GM20000 (cell line): ENCODE data around the gene TIMM50.
"Not testable (repeated sequence)": the region's sequence is repeated elsewhere in the genome, so short reads cannot be mapped to it uniquely, and the experiment has no call there.

Experiments
- DNase-seq: peaks from one replicate; pipeline ENCODE4 v3.0.0; 2012; ENCODE audit warnings: low spot score
- CTCF ChIP-seq: IDR thresholded peaks from 2 replicates; pipeline ENCODE4 v1.5.1; 2012; ENCODE audit warnings: mild to moderate bottlenecking, control low read depth; ENCODE audit errors: extremely low read depth, missing control alignments

TIMM50 gene

GRCh38 chr19:39438270-39438934 lies 42.2 kb upstream of the TIMM50 start:
- DNase-seq, result no peak
- TF ChIP-seq CTCF, result no peak

- no peak for DNase-seq
- no peak for TF ChIP-seq CTCF
Observed at GRCh38 chr19:39444598-39445195, 35.9 kb upstream of the TIMM50 start.

GRCh38 chr19:39445196-39446111 lies 35.2 kb upstream of the TIMM50 start, which contains the start of gene SUPT5H:
Gene SUPT5H, plus strand, starts transcription at chr19:39445582. Its CDS starts 309 bp downstream, at chr19:39445891.
- TF ChIP-seq CTCF, result no peak
- DNase-seq, result peak; percentile 93

GRCh38 chr19:39446365-39447084 lies 34.1 kb upstream of the TIMM50 start:
- DNase-seq, result no peak
- TF ChIP-seq CTCF, result no peak

GRCh38 chr19:39448271-39448670 lies 32.4 kb upstream of the TIMM50 start:
- no peak for DNase-seq
- TF ChIP-seq CTCF, result no peak

- TF ChIP-seq CTCF, result no peak
Observed at GRCh38 chr19:39449116-39449797, 31.4 kb upstream of the TIMM50 start.

GRCh38 chr19:39451257-39451656 lies 29.4 kb upstream of the TIMM50 start:
- DNase-seq, result not testable (repeated sequence)

More at GRCh38 chr19:39449116-39449797, 31.4 kb upstream of the TIMM50 start:
- DNase-seq, result no peak
